Stimulated activated effector memory CD8-positive, alpha-beta T cell treated with anti-CD3 and anti-CD28 coated beads, Interleukin-12 subunit alpha, Interleukin-12 subunit beta, amount 100 ng/mL, for 72 hours (primary cell): ENCODE measurements around the gene CLGN.
"Not testable (repeated sequence)": the region's sequence is repeated elsewhere in the genome, so short reads cannot be mapped to it uniquely, and the experiment has no call there.

Experiments
- ATAC-seq: fragments of 150-1000 bp; cut with Tn5 transposase; 2 replicates; pipeline ENCODE4 v1.10.0; 2021
- DNase-seq, 2 donors: peaks; one replicate each; pipeline ENCODE4 v3.0.0; 2021 to 2022; ENCODE audit warnings: low spot score in 2 of 2
- H3K27ac Mint-ChIP-seq: one replicate; pipeline ENCODE4 v1.8.0; 2022; ENCODE audit warnings: mild to moderate bottlenecking, mixed read lengths
- H3K36me3 Mint-ChIP-seq: one replicate; pipeline ENCODE4 v1.8.0; 2022; ENCODE audit warnings: mild to moderate bottlenecking, mixed read lengths
- H3K4me1 Mint-ChIP-seq: one replicate; pipeline ENCODE4 v1.8.0; 2022; ENCODE audit warnings: mixed read lengths
- H3K4me3 Mint-ChIP-seq: one replicate; pipeline ENCODE4 v1.8.0; 2022; ENCODE audit warnings: mild to moderate bottlenecking, mixed read lengths
- H3K9me3 Mint-ChIP-seq: one replicate; pipeline ENCODE4 v1.8.0; 2022; ENCODE audit warnings: mixed read lengths

CLGN gene

GRCh38 chr4:140427106-140427918 lies at the start of gene CLGN:
TSS of gene CLGN (minus strand) at chr4:140427648. CDS start at chr4:140413078, 14,570 bp downstream.
- peak; percentile 4 to 73 for DNase-seq
- H3K4me1 Mint-ChIP-seq, result peaks cover 7% of the 10 kb centered on the region
- H3K36me3 Mint-ChIP-seq, result no peaks in the 10 kb centered on the region
- peak within 1 kb of the TSS; percentile 67 for H3K4me3 Mint-ChIP-seq
- ATAC-seq, result peak; percentile 84
- no peaks in the 10 kb centered on the region for H3K9me3 Mint-ChIP-seq
- no peak within 1 kb of the TSS for H3K27ac Mint-ChIP-seq

GRCh38 chr4:140472156-140472555 lies 44.7 kb upstream of the CLGN start:
- no peak overlapping the region for H3K27ac Mint-ChIP-seq
- no peak for DNase-seq
- no peak for ATAC-seq
- H3K9me3 Mint-ChIP-seq, result no peaks in the 10 kb centered on the region
- no peaks in the 10 kb centered on the region for H3K36me3 Mint-ChIP-seq
- no peak overlapping the region for H3K4me3 Mint-ChIP-seq
- H3K4me1 Mint-ChIP-seq, result no peaks in the 10 kb centered on the region

- H3K27ac Mint-ChIP-seq, result no peak overlapping the region
- no peak for ATAC-seq
- DNase-seq, result no peak
- H3K9me3 Mint-ChIP-seq, result no peaks in the 10 kb centered on the region
- H3K36me3 Mint-ChIP-seq, result no peaks in the 10 kb centered on the region
- no peak overlapping the region for H3K4me3 Mint-ChIP-seq
- H3K4me1 Mint-ChIP-seq, result no peaks in the 10 kb centered on the region
Measured at GRCh38 chr4:140469791-140470733, 42.6 kb upstream of the CLGN start.

GRCh38 chr4:140466146-140466545 lies 38.7 kb upstream of the CLGN start:
- no peak overlapping the region for H3K27ac Mint-ChIP-seq
- H3K4me3 Mint-ChIP-seq, result no peak overlapping the region
- ATAC-seq (no peak), DNase-seq (no peak)
- no peaks in the 10 kb centered on the region for H3K9me3 Mint-ChIP-seq
- H3K4me1 Mint-ChIP-seq, result no peaks in the 10 kb centered on the region
- H3K36me3 Mint-ChIP-seq, result no peaks in the 10 kb centered on the region

- DNase-seq (no peak), ATAC-seq (no peak)
- H3K27ac Mint-ChIP-seq, result no peak overlapping the region
- no peaks in the 10 kb centered on the region for H3K4me1 Mint-ChIP-seq
- no peaks in the 10 kb centered on the region for H3K36me3 Mint-ChIP-seq
- no peaks in the 10 kb centered on the region for H3K9me3 Mint-ChIP-seq
- no peak overlapping the region for H3K4me3 Mint-ChIP-seq
Measured at GRCh38 chr4:140463614-140464013, 36.2 kb upstream of the CLGN start.

- Mint-ChIP-seq H3K27ac (no peak overlapping the region), H3K4me3 (no peak overlapping the region), H3K36me3 (no peaks in the 10 kb centered on the region), H3K9me3 (no peaks in the 10 kb centered on the region), H3K4me1 (no peaks in the 10 kb centered on the region)
- ATAC-seq (no peak), DNase-seq (no peak)
Measured at GRCh38 chr4:140463182-140463581, 35.7 kb upstream of the CLGN start.

GRCh38 chr4:140450352-140450751 lies 22.9 kb upstream of the CLGN start:
- no peak overlapping the region for H3K4me3 Mint-ChIP-seq
- DNase-seq (no peak), ATAC-seq (no peak)
- H3K27ac Mint-ChIP-seq, result no peak overlapping the region
- no peaks in the 10 kb centered on the region for H3K9me3 Mint-ChIP-seq
- no peaks in the 10 kb centered on the region for H3K4me1 Mint-ChIP-seq
- H3K36me3 Mint-ChIP-seq, result no peaks in the 10 kb centered on the region

- ATAC-seq (no peak), DNase-seq (no peak)
- Mint-ChIP-seq H3K36me3 (no peaks in the 10 kb centered on the region), H3K4me3 (no peak overlapping the region), H3K9me3 (no peaks in the 10 kb centered on the region), H3K4me1 (no peaks in the 10 kb centered on the region), H3K27ac (no peak overlapping the region)
Measured at GRCh38 chr4:140448830-140449229, 21.4 kb upstream of the CLGN start.

GRCh38 chr4:140448162-140448561 lies 20.7 kb upstream of the CLGN start:
- no peaks in the 10 kb centered on the region for H3K4me1 Mint-ChIP-seq
- ATAC-seq, result no peak
- DNase-seq, result no peak

GRCh38 chr4:140444347-140444746 lies 16.9 kb upstream of the CLGN start:
- H3K4me1 Mint-ChIP-seq, ATAC-seq, DNase-seq, H3K36me3 Mint-ChIP-seq, H3K27ac Mint-ChIP-seq, H3K4me3 Mint-ChIP-seq, H3K9me3 Mint-ChIP-seq: not testable (repeated sequence)

More at GRCh38 chr4:140448162-140448561, 20.7 kb upstream of the CLGN start:
- H3K27ac Mint-ChIP-seq, result no peak overlapping the region
- H3K36me3 Mint-ChIP-seq, result no peaks in the 10 kb centered on the region
- no peak overlapping the region for H3K4me3 Mint-ChIP-seq
- H3K9me3 Mint-ChIP-seq, result no peaks in the 10 kb centered on the region

GRCh38 chr4:140439644-140440142 lies 12.2 kb upstream of the CLGN start:
- no peak overlapping the region for H3K27ac Mint-ChIP-seq
- no peaks in the 10 kb centered on the region for H3K4me1 Mint-ChIP-seq
- H3K9me3 Mint-ChIP-seq, result no peaks in the 10 kb centered on the region
- DNase-seq (no peak), ATAC-seq (no peak)
- H3K36me3 Mint-ChIP-seq, result no peaks in the 10 kb centered on the region
- H3K4me3 Mint-ChIP-seq, result no peak overlapping the region

- Mint-ChIP-seq H3K36me3 (no peaks in the 10 kb centered on the region), H3K9me3 (no peaks in the 10 kb centered on the region), H3K4me1 (peaks cover 7% of the 10 kb centered on the region), H3K27ac (no peak overlapping the region), H3K4me3 (peak overlapping the region; percentile 67)
- ATAC-seq, result no peak
- no peak for DNase-seq
Measured at GRCh38 chr4:140427919-140428471, 547 bp upstream of the CLGN start.

- peak overlapping the region; percentile 67 for H3K4me3 Mint-ChIP-seq
- H3K27ac Mint-ChIP-seq, result no peak overlapping the region
- no peaks in the 10 kb centered on the region for H3K9me3 Mint-ChIP-seq
- peak; percentile 44 for ATAC-seq
- H3K4me1 Mint-ChIP-seq, result peaks cover 7% of the 10 kb centered on the region
- DNase-seq, result peak in 1 of 2 donors; percentile 50
- H3K36me3 Mint-ChIP-seq, result no peaks in the 10 kb centered on the region
Measured at GRCh38 chr4:140426610-140427105, 790 bp downstream of the CLGN start.

GRCh38 chr4:140423106-140423505 lies 4.3 kb downstream of the CLGN start:
- peaks cover 7% of the 10 kb centered on the region for H3K4me1 Mint-ChIP-seq
- H3K36me3 Mint-ChIP-seq, result no peaks in the 10 kb centered on the region
- ATAC-seq (no peak), DNase-seq (no peak)
- no peak overlapping the region for H3K27ac Mint-ChIP-seq
- no peak overlapping the region for H3K4me3 Mint-ChIP-seq
- H3K9me3 Mint-ChIP-seq, result no peaks in the 10 kb centered on the region
